GM19099 (cell line): ENCODE measurements around the gene ABI3.

Experiments
- POLR2A ChIP-seq: IDR thresholded peaks from 3 replicates; pipeline ENCODE4 v1.6.1; 2011; ENCODE audit warnings: low read depth; ENCODE audit not compliant: insufficient read length; ENCODE audit errors: extremely low read depth

ABI3 gene

DNA sequence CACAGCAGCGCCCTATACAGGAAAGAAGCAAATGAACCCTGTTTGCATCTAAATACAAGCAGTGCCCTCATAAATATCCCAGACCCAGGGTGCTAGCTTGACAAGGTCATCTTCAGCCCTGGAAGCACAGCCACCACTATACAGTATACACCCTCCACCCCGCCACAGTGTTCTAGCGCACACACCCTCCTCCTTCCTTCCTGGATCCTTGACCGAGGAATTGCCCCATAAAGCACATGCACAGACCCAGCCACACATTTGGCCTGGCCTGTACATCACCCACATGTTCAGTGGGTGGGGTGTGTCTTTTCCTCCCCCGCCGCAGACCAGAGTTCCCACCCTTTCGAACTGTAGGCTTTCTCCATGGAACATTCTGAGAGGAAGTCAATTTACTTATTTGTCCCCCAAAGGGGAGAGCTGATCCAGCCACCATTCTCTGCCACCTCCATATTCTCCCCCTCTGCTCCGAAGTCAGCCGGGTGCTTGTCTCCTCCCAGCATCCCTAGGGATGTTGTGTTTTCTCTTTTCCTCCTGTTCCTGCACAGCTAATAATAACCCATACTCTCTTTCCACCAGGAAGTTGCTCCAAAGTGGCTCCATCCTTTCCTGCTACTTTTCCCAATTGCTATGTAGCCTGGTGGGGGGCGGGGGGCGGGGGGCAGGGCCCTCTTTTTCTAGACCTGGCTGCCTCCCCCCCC, 6.6 kb downstream of the ABI3 start:
- TF ChIP-seq POLR2A = no peak

DNA sequence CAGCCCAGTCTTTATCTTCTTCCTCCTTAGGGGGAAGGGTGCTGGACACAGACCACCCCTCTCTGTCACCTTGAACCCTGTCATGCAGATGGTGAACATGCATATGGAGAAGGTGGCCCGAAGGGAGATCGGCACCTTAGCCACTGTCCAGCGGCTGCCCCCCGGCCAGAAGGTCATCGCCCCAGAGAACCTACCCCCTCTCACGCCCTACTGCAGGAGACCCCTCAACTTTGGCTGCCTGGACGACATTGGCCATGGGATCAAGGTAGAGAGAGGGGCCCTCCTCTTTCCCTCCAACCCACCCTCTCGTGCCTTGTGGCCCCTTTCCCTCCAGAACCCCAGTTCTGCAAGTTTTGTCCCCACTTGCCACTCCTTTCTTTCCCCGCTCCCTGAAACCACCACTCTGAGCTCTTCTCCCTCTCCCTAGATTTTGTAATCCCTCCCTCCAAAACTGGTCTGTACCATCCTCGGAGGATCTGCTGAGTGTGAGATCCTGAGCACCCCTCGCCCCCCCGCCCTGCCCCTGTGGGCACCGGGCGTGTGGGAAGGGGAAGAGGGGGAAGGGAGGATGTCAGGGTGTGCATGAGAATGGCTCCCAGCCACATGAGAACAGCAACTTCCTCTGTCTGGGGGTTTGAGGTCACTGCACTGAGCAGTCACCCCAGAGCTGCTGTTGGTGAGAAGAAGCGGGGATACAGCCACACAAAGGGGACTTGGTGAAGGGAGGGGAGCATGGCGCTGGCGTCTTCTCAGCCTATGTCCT, 7.3 kb downstream of the ABI3 start:
- TF ChIP-seq POLR2A = peak; percentile 13

DNA sequence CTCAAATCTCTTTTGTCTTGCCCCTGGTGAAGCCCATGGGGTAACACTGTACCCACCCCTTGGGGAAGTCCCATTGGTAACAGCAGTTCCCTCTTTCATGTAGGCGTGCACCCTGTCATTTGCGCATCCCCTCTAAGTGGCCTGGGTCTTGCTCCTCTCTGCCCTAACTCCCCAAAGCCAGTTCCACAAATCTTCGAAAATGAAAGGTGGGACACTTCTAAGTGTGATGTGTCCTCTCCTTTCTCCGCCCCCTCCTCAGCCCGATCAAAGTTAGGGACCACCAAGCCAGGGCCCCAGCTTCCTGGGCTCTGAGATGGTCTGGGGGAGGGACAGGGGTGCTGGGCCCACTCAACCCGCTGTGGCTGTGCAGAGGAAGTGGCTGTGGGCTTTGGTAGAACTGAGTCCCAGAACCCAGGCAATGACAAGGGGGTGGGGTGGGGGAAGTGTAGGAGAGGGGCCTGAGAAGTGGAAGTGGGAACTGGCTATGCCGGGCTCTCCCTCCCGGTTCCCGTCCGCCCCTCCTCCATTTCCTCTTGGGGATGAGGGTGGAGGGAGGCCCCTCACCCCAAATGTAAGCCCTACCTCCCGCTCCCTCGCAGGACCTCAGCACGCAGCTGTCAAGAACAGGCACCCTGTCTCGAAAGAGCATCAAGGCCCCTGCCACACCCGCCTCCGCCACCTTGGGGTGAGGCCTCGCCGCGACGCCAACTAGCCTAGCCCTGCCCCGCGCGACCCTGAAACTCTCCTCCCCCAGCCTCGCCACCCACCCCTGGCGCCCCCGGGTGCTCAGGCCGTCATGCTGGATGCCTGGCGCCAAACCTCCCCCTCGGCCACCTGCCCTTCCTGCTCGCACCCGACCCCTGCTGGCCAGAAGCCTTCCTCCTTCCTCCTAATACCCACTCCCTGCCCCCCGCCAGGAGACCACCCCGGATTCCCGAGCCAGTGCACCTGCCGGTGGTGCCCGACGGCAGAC, 8.7 kb downstream of the ABI3 start:
- TF ChIP-seq POLR2A = no peak

DNA sequence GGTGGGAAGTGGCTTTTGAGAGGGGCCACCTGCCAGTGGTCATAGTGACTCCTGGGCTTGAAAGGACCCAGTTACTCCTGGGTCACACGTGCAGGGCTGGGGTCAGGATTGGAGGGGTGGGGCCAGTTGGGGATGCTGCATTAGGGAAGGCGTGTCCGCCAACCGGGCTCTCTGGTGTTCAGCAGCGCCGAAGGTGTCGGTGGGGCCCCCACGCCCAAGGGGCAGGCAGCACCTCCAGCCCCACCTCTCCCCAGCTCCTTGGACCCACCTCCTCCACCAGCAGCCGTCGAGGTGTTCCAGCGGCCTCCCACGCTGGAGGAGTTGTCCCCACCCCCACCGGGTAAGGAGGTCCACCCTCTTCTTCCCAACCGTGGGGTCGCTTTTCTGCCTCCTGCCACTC, 9.5 kb downstream of the ABI3 start:
- TF ChIP-seq POLR2A = no peak

DNA sequence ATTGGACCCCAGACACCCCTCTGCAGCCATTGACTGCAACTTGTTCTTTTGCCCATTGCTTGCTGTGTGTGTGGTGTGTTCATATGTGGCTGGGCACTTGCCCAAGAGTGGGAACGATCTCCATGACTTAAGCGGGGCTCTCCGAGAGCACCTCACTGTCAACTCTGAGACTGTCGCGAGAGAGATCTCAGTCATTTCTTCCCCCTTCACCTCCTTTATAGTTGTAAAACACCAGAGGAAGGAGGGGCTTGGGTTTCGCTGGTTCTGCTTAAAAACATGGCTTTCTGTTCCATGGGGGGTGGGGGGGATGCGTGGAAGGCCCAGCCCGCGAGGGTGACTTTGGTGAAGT, 12.6 kb downstream of the ABI3 start:
- TF ChIP-seq POLR2A = no peak

DNA sequence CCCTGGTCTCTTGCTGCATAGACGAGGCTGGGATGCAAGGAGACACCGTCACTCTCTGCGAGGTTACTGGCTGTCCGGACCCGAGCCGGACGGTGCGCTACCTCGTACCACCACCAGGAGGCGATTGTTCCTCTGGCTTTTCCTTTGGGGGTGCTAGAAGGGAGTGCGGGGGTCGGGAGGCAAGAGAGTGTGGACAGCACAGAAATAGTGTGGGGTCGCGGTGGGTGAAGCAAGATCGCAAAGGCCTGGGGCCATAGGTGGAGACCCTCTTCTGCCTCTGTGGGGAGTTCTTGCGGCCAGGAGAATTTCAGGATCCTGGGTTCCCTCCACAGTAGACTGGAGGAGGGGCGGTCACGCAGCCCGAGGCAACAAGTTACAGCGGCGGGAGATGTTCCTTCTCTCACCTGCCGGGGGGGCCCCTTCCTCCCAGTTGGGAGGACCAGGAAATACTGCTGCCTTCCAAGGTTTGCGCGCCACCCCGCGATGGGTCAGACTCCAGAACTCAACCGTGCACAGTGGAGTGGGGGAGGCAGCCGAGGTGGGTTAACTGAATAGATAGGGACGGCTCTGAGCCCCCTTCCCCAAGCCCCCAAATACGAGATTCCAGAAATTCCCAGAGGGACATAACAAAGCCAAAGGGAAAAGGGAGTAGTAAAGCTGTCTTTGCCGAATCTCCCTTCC, 13.2 kb downstream of the ABI3 start:
- TF ChIP-seq POLR2A = no peak

DNA sequence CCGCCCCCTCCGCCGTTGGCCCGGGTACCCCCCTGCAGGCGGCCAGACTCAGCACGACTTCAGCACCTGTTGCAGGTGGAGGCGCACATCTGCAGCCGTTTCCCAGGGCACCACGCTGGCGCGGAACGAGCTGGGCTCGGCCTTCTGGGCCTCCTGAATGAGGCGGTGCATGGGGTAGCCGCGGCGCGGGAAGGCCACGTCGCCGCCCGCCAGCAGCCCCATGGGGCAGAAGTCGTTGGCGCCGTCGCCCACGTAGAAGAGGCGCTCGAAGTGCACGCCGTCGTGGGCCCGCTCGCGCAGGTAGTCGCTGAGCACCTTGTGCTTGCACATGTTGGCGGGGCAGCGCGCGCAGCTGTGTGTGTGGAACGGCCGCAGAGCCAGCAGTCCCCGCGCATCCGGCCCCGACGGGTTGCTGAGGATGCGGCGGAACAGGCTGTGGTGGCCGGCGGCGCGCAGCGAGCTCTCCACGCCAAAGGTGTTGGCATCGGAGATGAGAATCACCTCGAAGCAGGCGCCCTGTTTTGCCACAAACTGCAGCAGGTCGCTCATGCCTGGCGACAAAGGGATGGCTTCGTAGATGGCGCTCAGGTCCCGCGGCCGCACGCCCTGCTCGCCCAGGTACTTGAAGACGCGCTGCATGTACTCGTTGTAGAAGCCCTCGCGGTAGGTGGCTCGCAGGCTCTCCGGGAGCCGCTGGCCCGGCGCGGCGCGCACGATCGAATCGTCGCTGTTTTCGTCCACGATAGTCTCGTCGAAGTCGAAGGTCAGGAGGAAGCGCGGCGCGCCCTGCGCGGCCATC, 13.9 kb downstream of the ABI3 start:
- TF ChIP-seq POLR2A = peak; percentile 18

DNA sequence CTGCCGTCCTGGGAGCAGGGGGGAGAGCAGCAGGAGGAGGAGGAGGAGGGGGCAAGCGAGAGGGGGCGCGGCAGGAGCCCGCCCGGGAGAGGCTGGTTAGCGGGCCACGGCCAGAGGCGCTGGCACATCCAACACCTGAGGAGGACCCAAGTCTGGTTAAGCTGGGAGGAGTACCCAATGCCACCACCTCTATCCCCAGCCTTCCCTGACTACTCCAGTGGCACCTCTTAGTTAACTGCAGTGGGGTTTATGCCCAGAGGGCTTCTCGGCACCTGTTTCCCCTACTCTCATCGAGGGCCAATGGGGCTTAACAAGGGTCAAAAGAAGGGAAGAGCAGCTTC, 14.5 kb downstream of the ABI3 start:
- peak; percentile 5 for TF ChIP-seq POLR2A

DNA sequence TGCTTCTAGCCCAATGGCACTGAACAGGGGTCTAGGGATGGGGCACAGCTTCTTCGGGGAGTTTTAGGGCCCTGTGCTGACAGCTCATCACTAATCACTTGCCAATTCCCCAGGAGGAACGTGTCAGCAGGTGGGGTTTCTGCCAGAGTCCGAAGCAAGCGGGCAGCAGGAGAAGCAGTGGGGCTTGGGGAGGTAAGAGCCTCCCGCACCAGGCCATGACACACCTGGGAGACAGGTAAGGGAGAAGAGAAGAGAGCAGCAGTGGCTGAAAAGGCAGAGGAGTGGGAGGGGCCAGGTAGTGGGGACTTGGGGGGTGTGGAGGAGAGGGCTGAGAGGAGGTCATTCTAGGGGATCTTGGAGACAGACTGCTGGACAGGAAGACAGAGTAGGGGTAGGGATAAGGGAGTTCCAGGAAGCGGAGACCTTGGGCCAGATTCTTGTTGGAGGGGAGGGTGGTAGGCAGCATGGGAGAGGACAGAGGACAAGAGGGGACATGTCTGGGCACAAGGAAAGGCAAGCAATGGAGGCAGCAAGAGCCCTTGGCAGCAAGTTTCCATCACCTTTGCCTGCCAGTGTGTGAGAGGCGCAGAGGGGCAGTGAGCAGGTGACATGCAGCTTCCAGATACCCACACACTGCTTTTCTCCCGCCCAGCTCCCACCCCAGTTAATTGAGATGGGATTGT, 15.2 kb downstream of the ABI3 start:
- TF ChIP-seq POLR2A = no peak

DNA sequence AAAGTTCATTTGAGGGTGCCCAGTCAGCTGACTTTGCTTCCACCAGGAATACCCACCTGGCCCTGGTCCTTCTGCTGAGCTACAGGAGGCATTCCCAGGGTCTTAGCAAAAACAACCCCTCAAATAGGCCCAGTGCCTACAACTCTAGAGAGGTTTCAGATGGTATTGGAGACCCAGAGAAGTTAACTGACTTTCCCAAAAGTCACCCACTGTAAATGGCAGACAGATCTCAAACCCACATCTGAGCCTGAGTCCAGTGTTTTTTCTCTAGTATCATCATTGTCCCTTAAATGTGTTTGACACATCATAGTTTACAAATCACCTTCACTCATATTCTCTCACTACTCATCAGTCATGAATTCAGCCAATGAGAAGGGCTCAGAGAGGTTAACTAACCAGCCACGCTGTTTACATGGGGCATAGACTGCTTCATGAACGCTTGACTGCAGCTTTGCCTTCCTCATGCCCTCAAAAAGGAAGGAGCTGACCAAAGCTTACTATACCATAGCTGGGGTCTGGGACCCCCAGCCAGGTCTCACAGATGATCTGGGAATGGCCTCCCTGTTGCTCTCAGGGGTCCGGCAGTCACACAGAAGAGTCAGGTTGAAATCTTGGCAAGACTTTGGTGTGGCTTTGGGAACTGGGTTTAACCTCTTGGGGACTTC, 16.4 kb downstream of the ABI3 start:
- no peak for TF ChIP-seq POLR2A

DNA sequence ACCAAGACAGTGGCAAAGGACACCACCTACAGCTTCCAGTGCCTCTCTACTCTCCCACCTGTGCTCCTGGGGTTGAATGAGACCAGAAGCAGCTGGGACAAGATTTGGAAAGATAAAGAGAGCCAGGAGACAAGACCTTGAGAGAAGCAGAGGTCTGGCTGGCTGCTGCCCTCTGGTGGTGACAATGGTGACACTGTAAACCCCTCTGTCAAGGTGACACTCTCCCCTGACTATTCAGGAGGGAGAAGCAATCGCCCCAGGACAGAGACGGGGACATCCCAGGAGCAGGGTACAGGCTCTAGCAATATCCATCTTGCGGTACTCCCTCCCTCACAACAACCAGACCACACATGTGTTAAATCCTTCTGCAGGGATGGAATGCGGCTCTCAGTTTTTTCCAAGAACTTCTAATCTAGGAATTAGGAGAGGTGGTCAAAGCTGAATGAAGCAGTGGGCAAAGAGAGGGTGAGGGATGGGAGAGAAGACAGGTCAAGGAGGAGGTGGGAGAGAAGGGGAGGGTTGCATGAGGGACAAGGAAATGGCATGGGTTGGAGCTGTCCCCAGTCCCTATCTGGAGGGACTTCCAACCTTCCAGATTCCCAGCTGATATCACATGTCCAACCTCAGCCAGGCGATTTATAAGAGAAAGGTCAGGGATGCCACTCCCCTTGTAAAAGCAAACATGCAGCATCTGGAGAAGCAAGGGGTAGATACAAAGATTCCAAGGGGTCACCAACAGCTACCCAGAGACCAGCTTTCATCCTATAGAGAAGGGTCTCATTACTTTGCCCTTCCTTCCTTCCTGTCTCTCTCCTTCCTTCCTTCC, 17.1 kb downstream of the ABI3 start:
- TF ChIP-seq POLR2A = no peak

DNA sequence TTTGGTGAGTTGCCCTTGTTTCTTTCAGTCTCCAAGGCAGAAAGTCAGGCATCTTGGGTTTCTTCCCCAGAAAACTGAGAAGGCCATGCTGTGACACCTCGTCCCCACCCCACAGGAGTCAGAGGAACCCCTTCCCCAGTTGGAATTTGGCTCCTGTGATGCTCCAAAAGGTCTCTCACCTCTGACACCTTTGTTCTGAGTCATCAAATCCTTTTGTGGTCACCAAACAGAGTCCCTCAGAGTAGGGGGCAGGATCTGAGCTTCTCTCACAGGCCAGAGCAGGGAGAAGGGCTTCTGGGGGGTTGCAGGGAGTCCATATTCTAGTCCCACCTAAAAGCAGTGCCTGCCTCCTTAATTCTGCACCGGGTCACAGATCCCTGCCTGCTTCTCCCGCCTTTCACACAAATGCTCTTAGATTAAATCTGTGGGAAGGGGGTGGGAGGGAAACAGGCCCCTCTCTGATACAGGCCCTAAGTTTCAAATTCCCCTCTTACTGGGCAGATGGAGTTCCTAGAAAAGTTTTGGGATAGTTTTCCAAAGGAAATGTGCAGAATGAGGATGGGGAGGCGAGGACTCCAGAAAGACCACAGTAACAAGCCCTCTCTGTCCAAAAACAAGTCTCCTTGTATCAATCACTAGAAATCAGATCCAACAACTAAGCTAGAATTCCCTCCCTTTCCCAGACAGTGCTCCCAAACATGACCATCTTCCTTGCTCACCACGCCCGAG, 18.7 kb downstream of the ABI3 start:
- no peak for TF ChIP-seq POLR2A
